Astrocyte of the hippocampus (primary cell): ENCODE results near the gene CIZ1.
"Not testable (repeated sequence)": the region's sequence is repeated elsewhere in the genome, so short reads cannot be mapped to it uniquely, and the experiment has no call there.

Source experiments
- DNase-seq: peaks from one replicate; pipeline ENCODE4 v3.0.0; 2011; ENCODE audit warnings: low read depth, low spot score

The CIZ1 gene

GRCh38 chr9:128148509-128149000 is 42.8 kb downstream of the CIZ1 start:
- no peak for DNase-seq

GRCh38 chr9:128146591-128147120 is 44.7 kb downstream of the CIZ1 start:
- no peak for DNase-seq

- no peak for DNase-seq
Observed at GRCh38 chr9:128145951-128146351, 45.4 kb downstream of the CIZ1 start.

DNA sequence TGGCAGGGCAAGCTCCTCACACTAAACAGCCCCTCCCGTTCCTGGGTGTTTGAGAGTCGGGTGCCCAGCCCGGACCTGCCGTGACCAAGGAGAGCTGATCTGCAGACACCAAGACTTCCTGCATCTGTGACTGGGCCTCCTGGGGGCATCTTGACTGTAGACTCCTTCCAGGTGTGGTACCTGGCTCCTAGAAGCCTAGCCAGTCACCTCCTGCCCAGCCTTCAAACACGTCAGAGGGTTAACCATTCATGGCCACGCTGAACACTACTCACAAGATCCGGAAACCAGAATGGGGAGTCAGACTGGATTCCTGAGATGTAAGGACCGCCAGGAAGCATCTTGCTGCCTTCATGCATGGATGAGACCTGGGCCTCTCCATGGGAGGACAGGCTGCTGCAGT is 45.8 kb downstream of the CIZ1 start:
- DNase-seq = no peak

GRCh38 chr9:128144239-128145181 is 46.9 kb downstream of the CIZ1 start:
- no peak for DNase-seq

GRCh38 chr9:128143525-128144238 is 47.7 kb downstream of the CIZ1 start:
- no peak for DNase-seq

GRCh38 chr9:128142596-128142995 is 48.8 kb downstream of the CIZ1 start:
- no peak for DNase-seq

- no peak for DNase-seq
Observed at GRCh38 chr9:128142061-128142460, 49.3 kb downstream of the CIZ1 start.

DNA sequence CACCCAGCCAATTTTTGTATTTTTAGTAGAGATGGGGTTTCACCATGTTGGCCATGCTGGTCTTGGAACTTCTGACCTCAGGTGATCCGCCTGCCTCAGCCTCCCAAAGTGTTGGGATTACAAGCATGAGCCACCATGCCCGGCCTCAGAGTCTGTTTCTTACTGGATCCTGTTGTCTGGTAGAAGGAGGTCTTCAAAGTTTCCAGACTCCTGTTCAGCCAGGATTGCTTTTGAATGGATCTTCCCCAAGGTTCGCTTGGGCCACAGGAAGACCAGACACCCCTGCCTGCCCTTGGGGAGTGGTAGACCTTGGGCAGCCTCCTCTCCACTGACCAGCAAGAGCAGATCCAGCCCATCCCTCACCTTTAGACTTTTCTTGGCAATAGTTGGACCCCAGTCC is 49.8 kb downstream of the CIZ1 start:
- no peak for DNase-seq

GRCh38 chr9:128139621-128140020 is 51.8 kb downstream of the CIZ1 start:
- no peak for DNase-seq

DNA sequence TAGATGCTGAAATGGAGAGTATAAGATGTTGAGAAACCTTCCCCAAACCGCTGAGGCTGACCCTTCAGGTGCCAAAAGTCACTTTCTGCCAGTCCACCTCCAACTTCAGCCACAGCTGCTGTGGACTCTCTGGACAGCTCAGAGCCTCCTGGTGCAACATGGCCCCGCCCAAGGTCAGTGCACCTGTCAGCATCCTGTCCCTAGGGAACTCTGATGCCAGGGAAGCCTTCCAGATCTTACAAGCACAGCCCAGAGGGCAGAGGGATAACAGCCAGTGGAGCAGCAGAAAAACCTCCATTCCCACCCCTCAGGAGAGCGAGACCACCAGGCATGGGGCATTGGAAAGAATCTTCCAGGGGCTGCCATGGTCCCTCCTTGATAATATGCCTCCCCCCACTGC is 53.4 kb downstream of the CIZ1 start:
- DNase-seq = no peak

- DNase-seq = peak; percentile 87
Observed at GRCh38 chr9:128136816-128137793, 54.3 kb downstream of the CIZ1 start.

DNA sequence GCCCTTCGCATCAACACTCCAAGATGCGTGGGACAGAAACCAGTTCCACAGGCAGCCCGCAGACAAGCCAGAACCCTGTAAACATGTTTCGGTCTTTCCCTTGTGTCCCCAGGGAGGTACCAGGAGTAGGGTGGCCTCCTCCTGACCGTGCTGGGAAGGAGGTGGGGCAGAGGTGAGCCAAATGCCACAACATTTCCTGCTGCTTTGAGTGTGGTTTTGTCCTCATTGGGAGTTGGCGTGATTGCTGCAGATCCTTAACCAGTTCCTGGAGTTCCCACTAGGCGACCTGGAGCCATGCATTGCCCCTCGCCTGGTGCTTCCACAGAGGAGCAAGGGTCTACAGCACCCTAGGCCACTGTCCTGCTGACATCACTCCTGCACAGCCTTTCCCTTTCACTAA is 55.8 kb downstream of the CIZ1 start:
- not testable (repeated sequence) for DNase-seq

GRCh38 chr9:128132139-128132538 is 59.2 kb downstream of the CIZ1 start:
- not testable (repeated sequence) for DNase-seq

GRCh38 chr9:128131346-128131745 is 60.0 kb downstream of the CIZ1 start:
- not testable (repeated sequence) for DNase-seq

DNA sequence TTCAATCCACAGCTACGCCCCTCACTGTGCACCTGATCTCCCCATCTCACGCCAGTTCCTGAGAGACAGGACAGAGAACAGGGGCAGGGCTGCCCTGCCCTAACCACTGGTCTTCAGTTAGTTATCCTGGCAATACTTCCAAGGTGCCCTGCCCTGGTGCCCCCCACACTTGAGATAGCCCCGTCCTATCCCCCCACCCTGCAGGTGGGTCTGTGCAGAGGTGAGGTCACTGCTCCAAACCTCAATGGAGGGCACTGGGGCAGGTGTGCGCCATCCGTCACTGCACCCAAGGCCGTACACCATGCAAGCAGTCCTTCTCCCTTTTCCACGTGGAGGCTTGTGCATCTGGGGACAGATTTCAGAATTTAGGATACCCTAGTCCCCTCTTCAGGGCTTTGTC is 60.7 kb downstream of the CIZ1 start:
- DNase-seq = not testable (repeated sequence)

- DNase-seq = not testable (repeated sequence)
Observed at GRCh38 chr9:128129976-128130590, 61.3 kb downstream of the CIZ1 start.

DNA sequence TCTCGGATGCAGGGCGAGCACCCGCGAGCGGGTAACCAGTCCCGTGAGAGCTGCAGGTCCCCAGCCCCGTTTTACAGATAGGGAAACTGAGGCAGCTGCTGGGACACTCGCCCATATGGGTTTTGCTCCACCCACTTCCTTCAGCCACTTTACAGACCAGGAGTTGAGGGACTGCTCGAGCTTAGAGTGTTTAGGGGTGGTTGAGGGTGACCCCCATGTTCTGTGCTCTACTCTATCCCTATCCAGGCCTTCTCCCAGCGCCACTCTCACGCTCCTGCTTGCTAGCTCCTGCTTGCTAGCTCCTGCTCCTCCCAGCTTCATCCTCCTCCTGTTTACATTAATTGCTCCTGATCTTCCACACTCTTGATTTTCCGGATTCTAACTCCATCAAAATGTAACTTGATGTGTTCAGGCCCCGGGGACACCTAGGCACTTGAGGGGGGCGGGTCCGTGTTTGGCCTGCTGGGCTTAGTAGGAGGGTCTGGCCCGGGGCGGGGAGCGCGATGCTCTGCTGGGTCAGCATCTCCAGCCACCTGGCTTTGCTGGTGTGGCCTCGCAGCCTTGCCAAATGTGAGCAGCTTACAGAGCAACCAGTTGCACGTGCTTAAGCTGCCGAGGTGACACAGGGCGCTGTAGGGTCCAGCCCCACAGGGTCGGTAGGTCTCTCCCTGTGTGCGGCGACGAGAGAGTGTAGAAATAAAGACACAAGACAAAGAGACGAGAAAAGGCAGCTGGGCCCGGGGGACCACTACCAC is 62.4 kb downstream of the CIZ1 start:
- no peak for DNase-seq

GRCh38 chr9:128127990-128128835 is 63.2 kb downstream of the CIZ1 start:
- DNase-seq = peak; percentile 95
